ENCODE data around the gene PHYHD1.

DNA sequence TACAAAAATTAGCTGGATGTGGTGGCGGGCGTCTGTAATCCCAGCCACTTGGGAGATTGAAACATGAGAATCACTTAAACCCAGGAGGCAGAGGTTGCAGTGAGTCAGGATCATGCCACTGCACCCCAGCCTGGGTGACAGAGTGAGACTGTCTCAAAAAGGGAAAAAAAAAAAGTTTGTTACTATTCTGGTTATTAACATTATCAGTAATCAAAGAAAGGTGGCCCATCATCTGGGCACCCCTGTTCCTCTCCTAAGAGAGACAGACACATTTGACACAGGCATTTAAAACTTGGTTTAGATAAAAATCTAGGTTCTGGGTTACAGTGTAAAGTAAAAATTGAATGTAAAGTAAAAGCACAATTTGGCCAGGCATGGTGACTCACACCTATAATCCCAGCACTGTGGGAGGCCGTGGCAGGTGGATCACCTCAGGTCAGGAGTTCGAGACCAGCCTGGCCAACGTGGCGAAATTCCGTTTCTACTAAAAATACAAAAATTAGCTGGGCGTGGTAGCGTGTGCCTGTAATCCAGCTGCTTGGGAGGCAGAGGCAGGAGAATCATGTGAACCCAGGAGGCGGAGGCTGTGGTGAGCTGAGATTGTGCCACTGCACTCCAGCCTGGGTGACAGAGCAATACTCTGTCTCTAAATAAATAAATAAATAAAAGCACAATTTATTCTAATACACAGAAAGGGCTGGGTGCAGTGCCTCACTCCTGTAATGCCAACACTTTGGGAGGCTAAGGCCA, 16.7 kb upstream of the PHYHD1 start:
- no peak for TF ChIP-seq POLR2AphosphoS5 (IDR thresholded peaks at IDR 0.05; ENCODE audit: low read depth, low read length)
- no peak for TF ChIP-seq TAF1 (IDR thresholded peaks at IDR 0.05; ENCODE audit: borderline replicate concordance, low read depth, low read length)
- no peak for TF ChIP-seq POLR2A (IDR thresholded peaks at IDR 0.05; ENCODE audit: low read depth, low read length)

Measured in GM12892 (cell line).